Upper lobe of left lung (tissue), 4 donors: Measurements from ENCODE around the gene SIRPB2.

Source experiments
- EP300 ChIP-seq, 4 donors: sonication (generic); formaldehyde crosslinking; IDR thresholded peaks; one replicate each; pipeline ENCODE4 v1.5.1; 2017; ENCODE audit warnings: antibody characterized with exemption in 4 of 4, control low read depth in 2 of 4
- POLR2A ChIP-seq, 4 donors: fragments of 450-650 bp; IDR thresholded peaks; one replicate each; pipeline ENCODE4 v1.5.1; 2016 to 2017; ENCODE audit warnings: antibody characterized with exemption in 4 of 4, mild to moderate bottlenecking in 2 of 4
- TF ChIP-seq, protein P1 (sequence below), 6 experiments: fragments of 450-650 bp in 4 of 6; fragments of 200-600 bp in 2 of 6; sonication (generic) in 2 of 6; IDR thresholded peaks; one replicate each; pipeline ENCODE4 v1.5.1; 2016 to 2019; ENCODE audit warnings: antibody characterized with exemption in 6 of 6

DNA sequence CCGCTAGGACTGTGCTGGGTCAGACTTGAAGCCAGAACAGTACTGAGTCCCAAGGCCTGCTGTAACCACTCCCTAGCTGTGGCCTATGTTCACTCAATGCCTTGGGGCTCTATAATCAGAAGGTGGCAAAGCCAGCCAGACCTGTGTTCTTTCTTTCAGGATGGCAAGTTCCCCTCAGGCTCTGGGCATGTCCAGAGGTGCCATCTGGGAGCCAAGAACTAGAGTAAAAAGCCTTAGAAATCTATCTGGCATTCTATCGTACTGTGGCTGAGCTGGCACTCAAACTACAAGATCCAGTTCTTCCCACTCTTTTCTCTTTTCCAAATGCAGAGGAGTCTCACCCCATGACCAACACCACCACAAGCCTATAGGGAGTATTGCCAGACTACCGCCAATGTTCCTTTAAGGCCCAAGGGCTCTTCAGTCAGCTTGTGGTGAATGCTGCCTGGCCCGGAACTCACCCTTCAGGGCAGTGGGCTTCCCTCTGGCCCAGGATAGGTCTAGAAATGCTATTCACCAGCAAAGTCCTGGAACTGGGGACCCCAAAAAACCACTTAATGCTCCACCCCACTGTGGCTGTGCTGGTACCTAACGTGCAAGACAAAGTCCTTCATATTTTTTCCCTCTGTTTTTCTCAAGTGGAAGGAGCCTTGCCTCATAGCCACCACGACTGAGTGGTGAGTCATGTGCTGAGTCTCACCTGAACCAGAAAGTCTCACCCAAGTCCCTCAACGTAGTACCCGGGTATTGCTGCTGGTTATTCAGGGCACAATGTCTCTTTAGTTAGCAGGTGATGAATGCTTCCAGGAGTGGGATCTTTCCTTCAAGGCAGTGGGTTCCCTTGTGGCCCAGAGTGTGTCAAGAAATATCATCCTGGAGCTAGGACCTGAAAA lies 8.6 kb upstream of the SIRPB2 start:
- no peak for TF ChIP-seq POLR2A (IDR thresholded peaks at IDR 0.05)
- TF ChIP-seq EP300 (IDR thresholded peaks at IDR 0.05): no peak
- TF ChIP-seq, protein P1, sequence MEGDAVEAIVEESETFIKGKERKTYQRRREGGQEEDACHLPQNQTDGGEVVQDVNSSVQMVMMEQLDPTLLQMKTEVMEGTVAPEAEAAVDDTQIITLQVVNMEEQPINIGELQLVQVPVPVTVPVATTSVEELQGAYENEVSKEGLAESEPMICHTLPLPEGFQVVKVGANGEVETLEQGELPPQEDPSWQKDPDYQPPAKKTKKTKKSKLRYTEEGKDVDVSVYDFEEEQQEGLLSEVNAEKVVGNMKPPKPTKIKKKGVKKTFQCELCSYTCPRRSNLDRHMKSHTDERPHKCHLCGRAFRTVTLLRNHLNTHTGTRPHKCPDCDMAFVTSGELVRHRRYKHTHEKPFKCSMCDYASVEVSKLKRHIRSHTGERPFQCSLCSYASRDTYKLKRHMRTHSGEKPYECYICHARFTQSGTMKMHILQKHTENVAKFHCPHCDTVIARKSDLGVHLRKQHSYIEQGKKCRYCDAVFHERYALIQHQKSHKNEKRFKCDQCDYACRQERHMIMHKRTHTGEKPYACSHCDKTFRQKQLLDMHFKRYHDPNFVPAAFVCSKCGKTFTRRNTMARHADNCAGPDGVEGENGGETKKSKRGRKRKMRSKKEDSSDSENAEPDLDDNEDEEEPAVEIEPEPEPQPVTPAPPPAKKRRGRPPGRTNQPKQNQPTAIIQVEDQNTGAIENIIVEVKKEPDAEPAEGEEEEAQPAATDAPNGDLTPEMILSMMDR (IDR thresholded peaks at IDR 0.05): no peak
